AG10803 (cell line): Measurements from ENCODE around the gene SUCLG2.

Experiments
- DNase-seq: peaks from one replicate; pipeline ENCODE4 v3.0.0; 2010; ENCODE audit warnings: low read depth
- H3K4me3 ChIP-seq: 2 replicates; pipeline ENCODE4 v1.5.1; 2011; ENCODE audit warnings: mild to moderate bottlenecking, low read length, control low read depth
- CTCF ChIP-seq: conservative IDR thresholded peaks from 2 replicates; pipeline ENCODE4 v1.5.1; 2011; ENCODE audit warnings: mild to moderate bottlenecking, low read length, control low read depth, inconsistent platforms

SUCLG2 gene

GRCh38 chr3:67486883-67487282 lies 167.5 kb downstream of the SUCLG2 start:
- H3K4me3 ChIP-seq: no peak overlapping the region
- no peak for TF ChIP-seq CTCF
- DNase-seq: no peak

- TF ChIP-seq CTCF: no peak
- DNase-seq: no peak
- no peak overlapping the region for H3K4me3 ChIP-seq
Measured at GRCh38 chr3:67484085-67484484, 170.3 kb downstream of the SUCLG2 start.

- no peak overlapping the region for H3K4me3 ChIP-seq
- TF ChIP-seq CTCF: no peak
- no peak for DNase-seq
Measured at GRCh38 chr3:67481126-67481525, 173.3 kb downstream of the SUCLG2 start.

GRCh38 chr3:67478423-67478822 lies 176.0 kb downstream of the SUCLG2 start:
- DNase-seq: no peak
- TF ChIP-seq CTCF: no peak

GRCh38 chr3:67474311-67474710 lies 180.1 kb downstream of the SUCLG2 start:
- no peak for DNase-seq
- TF ChIP-seq CTCF: no peak
- H3K4me3 ChIP-seq: no peak overlapping the region

More at GRCh38 chr3:67478423-67478822, 176.0 kb downstream of the SUCLG2 start:
- no peak overlapping the region for H3K4me3 ChIP-seq

- no peak for DNase-seq
- no peak for TF ChIP-seq CTCF
- no peak overlapping the region for H3K4me3 ChIP-seq
Measured at GRCh38 chr3:67472674-67473201, 181.7 kb downstream of the SUCLG2 start.

GRCh38 chr3:67470207-67470606 lies 184.2 kb downstream of the SUCLG2 start:
- DNase-seq: no peak
- no peak overlapping the region for H3K4me3 ChIP-seq
- no peak for TF ChIP-seq CTCF
